Fibroblast of lung (primary cell): ENCODE measurements around the gene ENKUR.

Source experiments
- EZH2 ChIP-seq: IDR thresholded peaks from 2 replicates; pipeline ENCODE4 v1.5.1; 2012; ENCODE audit warnings: low read length, control low read depth, mild to moderate bottlenecking; ENCODE audit errors: missing control alignments
- TF ChIP-seq, protein P1 (sequence below), 2 donors: IDR thresholded peaks in 1 of 2; conservative IDR thresholded peaks in 1 of 2; 1 replicate in 1 of 2; 2 replicates in 1 of 2; pipeline ENCODE4 v1.5.1; 2011 to 2012; ENCODE audit warnings: low read length in 2 of 2, control low read depth in 1 of 2, inconsistent platforms in 1 of 2, low read depth in 1 of 2, mild to moderate bottlenecking in 1 of 2

DNA sequence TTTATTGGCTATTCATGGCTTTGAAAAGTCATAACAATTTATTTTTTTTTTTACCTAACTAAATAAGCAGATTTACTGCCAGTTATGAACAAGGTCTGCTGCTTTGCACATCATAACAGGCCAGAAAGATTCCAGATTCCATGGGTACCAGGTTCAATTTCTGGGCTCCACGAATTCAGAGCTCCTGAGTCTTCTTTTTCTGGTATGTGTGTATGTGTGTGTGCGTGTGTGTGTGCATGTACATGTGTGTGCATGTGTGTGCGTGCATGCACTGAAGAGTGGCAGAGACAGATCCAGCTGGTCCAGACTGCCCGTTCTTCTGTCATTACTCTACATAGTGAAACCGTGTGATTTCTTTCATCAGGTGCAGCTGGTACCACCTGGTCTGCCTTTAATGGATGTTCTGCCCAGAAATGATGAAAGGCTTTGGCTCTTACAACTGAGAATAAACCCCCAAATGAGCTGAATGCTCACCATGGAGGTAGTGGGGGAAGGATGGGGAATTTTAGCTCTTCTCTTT is 48.9 kb downstream of the ENKUR start:
- TF ChIP-seq, protein P1, sequence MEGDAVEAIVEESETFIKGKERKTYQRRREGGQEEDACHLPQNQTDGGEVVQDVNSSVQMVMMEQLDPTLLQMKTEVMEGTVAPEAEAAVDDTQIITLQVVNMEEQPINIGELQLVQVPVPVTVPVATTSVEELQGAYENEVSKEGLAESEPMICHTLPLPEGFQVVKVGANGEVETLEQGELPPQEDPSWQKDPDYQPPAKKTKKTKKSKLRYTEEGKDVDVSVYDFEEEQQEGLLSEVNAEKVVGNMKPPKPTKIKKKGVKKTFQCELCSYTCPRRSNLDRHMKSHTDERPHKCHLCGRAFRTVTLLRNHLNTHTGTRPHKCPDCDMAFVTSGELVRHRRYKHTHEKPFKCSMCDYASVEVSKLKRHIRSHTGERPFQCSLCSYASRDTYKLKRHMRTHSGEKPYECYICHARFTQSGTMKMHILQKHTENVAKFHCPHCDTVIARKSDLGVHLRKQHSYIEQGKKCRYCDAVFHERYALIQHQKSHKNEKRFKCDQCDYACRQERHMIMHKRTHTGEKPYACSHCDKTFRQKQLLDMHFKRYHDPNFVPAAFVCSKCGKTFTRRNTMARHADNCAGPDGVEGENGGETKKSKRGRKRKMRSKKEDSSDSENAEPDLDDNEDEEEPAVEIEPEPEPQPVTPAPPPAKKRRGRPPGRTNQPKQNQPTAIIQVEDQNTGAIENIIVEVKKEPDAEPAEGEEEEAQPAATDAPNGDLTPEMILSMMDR (conservative IDR thresholded peaks at IDR 0.05 in 1 of 2, IDR thresholded peaks at IDR 0.05 in 1 of 2; ENCODE audit: low read depth in 1 of 2, low read length in 2 of 2): no peak
- no peak for TF ChIP-seq EZH2
